Measurements from ENCODE around the gene FASN. TPM values are rescaled to one million over a fixed set of nuclear protein-coding genes. Genes with fewer than 3 reads are reported as not detected.
A peak's percentile ranks its signal among the peaks of the same experiment; 100 is the strongest.

Gene FASN
- total RNA-seq, 1 donor from 2014 or later, result 439 TPM

DNA sequence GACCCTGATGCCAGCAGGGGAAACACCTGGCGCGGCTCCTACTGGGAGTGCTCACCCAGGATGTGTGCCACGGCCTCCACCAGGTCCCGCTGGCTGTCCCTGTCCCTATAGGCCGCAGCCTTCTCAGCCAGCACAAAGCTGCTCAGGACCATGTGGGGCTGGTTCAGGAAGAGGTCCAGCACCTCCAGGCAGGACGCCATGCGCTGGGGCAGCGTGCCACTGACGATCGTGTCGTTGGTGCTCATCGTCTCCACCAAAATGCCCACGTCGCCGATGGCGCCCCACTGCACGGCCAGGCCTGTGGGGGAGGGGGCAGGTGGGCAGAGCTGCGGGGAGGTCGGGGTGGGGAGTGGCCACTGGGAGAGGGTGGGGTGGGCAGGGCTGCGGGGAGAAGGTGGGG lies 16.5 kb downstream of the FASN start:
- TF ChIP-seq, protein P1, sequence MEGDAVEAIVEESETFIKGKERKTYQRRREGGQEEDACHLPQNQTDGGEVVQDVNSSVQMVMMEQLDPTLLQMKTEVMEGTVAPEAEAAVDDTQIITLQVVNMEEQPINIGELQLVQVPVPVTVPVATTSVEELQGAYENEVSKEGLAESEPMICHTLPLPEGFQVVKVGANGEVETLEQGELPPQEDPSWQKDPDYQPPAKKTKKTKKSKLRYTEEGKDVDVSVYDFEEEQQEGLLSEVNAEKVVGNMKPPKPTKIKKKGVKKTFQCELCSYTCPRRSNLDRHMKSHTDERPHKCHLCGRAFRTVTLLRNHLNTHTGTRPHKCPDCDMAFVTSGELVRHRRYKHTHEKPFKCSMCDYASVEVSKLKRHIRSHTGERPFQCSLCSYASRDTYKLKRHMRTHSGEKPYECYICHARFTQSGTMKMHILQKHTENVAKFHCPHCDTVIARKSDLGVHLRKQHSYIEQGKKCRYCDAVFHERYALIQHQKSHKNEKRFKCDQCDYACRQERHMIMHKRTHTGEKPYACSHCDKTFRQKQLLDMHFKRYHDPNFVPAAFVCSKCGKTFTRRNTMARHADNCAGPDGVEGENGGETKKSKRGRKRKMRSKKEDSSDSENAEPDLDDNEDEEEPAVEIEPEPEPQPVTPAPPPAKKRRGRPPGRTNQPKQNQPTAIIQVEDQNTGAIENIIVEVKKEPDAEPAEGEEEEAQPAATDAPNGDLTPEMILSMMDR (IDR thresholded peaks at IDR 0.05; ENCODE audit: partially characterized antibody, unreplicated experiment), result no peak
- DNase-seq, result no peak
- H3K4me1 Mint-ChIP-seq (ENCODE audit: low read depth, unreplicated experiment), result no peaks in the 10 kb centered on the region
- H3K4me3 Mint-ChIP-seq (ENCODE audit: unreplicated experiment), result no peak overlapping the region
- H3K27me3 Mint-ChIP-seq (ENCODE audit: unreplicated experiment), result peaks cover 5% of the 10 kb centered on the region
- H3K36me3 Mint-ChIP-seq (ENCODE audit: unreplicated experiment), result no peaks in the 10 kb centered on the region
- H3K27ac Mint-ChIP-seq (ENCODE audit: unreplicated experiment), result no peak overlapping the region
- H3K9me3 Mint-ChIP-seq (ENCODE audit: unreplicated experiment), result peaks cover 8% of the 10 kb centered on the region

GRCh38 chr17:82080789-82081464 lies 17.1 kb downstream of the FASN start:
- H3K27me3 Mint-ChIP-seq (ENCODE audit: unreplicated experiment), result peaks cover 5% of the 10 kb centered on the region
- TF ChIP-seq, protein P1 (IDR thresholded peaks at IDR 0.05; ENCODE audit: partially characterized antibody, unreplicated experiment), result no peak
- DNase-seq, result no peak
- no peaks in the 10 kb centered on the region for H3K36me3 Mint-ChIP-seq (ENCODE audit: unreplicated experiment)
- H3K9me3 Mint-ChIP-seq (ENCODE audit: unreplicated experiment), result peaks cover 8% of the 10 kb centered on the region
- H3K27ac Mint-ChIP-seq (ENCODE audit: unreplicated experiment), result no peak overlapping the region
- H3K4me3 Mint-ChIP-seq (ENCODE audit: unreplicated experiment), result no peak overlapping the region
- no peaks in the 10 kb centered on the region for H3K4me1 Mint-ChIP-seq (ENCODE audit: low read depth, unreplicated experiment)

GRCh38 chr17:82080048-82080788 lies 17.8 kb downstream of the FASN start:
- no peak for DNase-seq
- Mint-ChIP-seq H3K27ac (ENCODE audit: unreplicated experiment) (no peak overlapping the region), H3K4me1 (ENCODE audit: low read depth, unreplicated experiment) (no peaks in the 10 kb centered on the region), H3K27me3 (ENCODE audit: unreplicated experiment) (peaks cover 5% of the 10 kb centered on the region), H3K9me3 (ENCODE audit: unreplicated experiment) (peaks cover 8% of the 10 kb centered on the region), H3K4me3 (ENCODE audit: unreplicated experiment) (peak overlapping the region; percentile 15), H3K36me3 (ENCODE audit: unreplicated experiment) (no peaks in the 10 kb centered on the region)
- TF ChIP-seq, protein P1 (IDR thresholded peaks at IDR 0.05; ENCODE audit: partially characterized antibody, unreplicated experiment), result no peak

DNA sequence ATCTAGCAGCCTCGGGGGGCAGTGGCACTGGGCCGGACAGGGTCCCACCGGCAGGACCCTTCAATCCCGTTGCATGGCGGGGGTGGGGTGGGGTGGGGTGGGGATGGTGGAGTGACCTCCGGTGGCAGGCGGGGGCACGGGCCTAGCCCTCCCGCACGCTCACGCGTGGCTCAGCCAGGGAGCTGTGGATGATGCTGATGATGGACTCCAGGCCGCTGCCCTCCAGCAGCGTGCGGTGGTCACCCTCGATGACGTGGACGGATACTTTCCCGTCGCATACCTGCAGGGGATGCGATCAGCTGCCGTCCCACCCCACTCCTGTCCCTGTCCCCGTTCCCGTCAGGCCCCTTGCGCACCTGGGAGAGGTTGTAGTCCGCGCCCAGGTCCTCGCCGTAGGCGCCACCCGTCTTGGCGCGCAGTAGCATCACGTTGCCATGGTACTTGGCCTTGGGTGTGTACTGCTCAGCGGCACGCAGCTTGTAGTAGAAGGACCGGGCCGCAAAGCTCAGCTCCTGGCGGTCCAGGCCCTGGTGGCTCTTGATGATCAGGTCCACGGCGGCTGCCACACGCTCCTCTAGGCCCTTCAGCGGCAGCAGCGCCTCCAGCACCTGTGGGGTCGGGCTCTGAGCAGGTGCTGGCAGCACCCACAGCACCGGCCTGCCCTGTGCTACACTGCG lies 18.9 kb downstream of the FASN start:
- TF ChIP-seq, protein P1 (IDR thresholded peaks at IDR 0.05; ENCODE audit: partially characterized antibody, unreplicated experiment), result no peak
- DNase-seq, result no peak
- H3K36me3 Mint-ChIP-seq (ENCODE audit: unreplicated experiment), result no peaks in the 10 kb centered on the region
- H3K4me3 Mint-ChIP-seq (ENCODE audit: unreplicated experiment), result no peak overlapping the region
- H3K4me1 Mint-ChIP-seq (ENCODE audit: low read depth, unreplicated experiment), result no peaks in the 10 kb centered on the region
- H3K27ac Mint-ChIP-seq (ENCODE audit: unreplicated experiment), result no peak overlapping the region
- peaks cover 5% of the 10 kb centered on the region for H3K27me3 Mint-ChIP-seq (ENCODE audit: unreplicated experiment)
- H3K9me3 Mint-ChIP-seq (ENCODE audit: unreplicated experiment), result peaks cover 8% of the 10 kb centered on the region
